BLaER1 treated with 17β-estradiol and CSF1 and Interleukin-3, amounts not matched to agents 10 nM and 100 nM (cell line): Measurements from ENCODE around the gene ANKRD34A.

ENCODE experiments used
- H3K27ac ChIP-seq, 11 experiments: shearing (Covaris generic); formaldehyde crosslinking; 2 replicates each; pipeline ENCODE4 v1.8.1; 2022
- H3K27me3 ChIP-seq, 11 experiments: shearing (Covaris generic); formaldehyde crosslinking; 2 replicates each; pipeline ENCODE4 v1.8.1; 2022
- H3K36me3 ChIP-seq, 11 experiments: shearing (Covaris generic); formaldehyde crosslinking; 2 replicates each; pipeline ENCODE4 v1.8.1; 2022
- H3K4me1 ChIP-seq, 10 experiments: shearing (Covaris generic); formaldehyde crosslinking; 2 replicates each; pipeline ENCODE4 v1.8.1; 2022
- H3K4me2 ChIP-seq, 11 experiments: shearing (Covaris generic); formaldehyde crosslinking; 2 replicates each; pipeline ENCODE4 v1.8.1; 2022
- H3K4me3 ChIP-seq, 10 experiments: shearing (Covaris generic); formaldehyde crosslinking; 2 replicates each; pipeline ENCODE4 v1.8.1; 2022
- H3K9ac ChIP-seq, 11 experiments: shearing (Covaris generic); formaldehyde crosslinking; 2 replicates each; pipeline ENCODE4 v1.8.1; 2022
- H3K9me3 ChIP-seq, 11 experiments: shearing (Covaris generic); formaldehyde crosslinking; replicated peaks in 1 of 11; 2 replicates each; pipeline ENCODE4 v1.8.1; 2022
- H4K20me1 ChIP-seq, 11 experiments: shearing (Covaris generic); formaldehyde crosslinking; 2 replicates each; pipeline ENCODE4 v1.8.1; 2022
- Cebpa-rat ChIP-seq, 11 experiments: shearing (Covaris generic); IDR thresholded peaks; 2 replicates each; pipeline ENCODE4 v1.8.1; 2022

The ANKRD34A gene

DNA sequence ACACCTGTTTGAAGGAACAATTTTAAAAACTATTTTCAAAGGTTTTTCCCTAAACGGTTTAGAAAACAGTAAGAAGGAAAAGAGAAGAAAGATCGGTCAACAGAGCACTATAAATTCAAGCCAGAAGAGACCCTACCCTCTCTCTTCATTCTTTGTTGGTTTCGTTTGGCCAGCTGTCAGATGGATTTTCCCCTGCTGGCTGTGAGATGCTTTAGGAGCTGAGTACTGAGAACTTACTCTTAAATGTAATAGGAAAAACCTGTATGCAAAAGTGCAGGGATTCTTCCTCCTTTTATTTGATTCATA is 33.3 kb upstream of the ANKRD34A start:
- H3K27ac ChIP-seq, result peak overlapping the region; percentile 77 to 95 (median 89)
- H3K4me2 ChIP-seq, result peak overlapping the region; percentile 84 to 98 (median 94)
- H3K36me3 ChIP-seq, result peaks cover 25 to 30% (median 27%) of the 10 kb centered on the region in 11 experiments
- H3K27me3 ChIP-seq, result no peaks in the 10 kb centered on the region
- H4K20me1 ChIP-seq, result peaks cover 24 to 36% (median 33%) of the 10 kb centered on the region in 11 experiments
- TF ChIP-seq Cebpa-rat (IDR thresholded peaks at IDR 0.05), result no peak
- peak overlapping the region; percentile 85 to 99 (median 90); a peak in 19 of 20 replicates for H3K4me3 ChIP-seq
- peaks cover 53 to 60% (median 57%) of the 10 kb centered on the region in 10 experiments for H3K4me1 ChIP-seq
- no peaks in the 10 kb centered on the region for H3K9me3 ChIP-seq
- H3K9ac ChIP-seq, result peak overlapping the region; percentile 88 to 95 (median 89); a peak in 20 of 22 replicates

DNA sequence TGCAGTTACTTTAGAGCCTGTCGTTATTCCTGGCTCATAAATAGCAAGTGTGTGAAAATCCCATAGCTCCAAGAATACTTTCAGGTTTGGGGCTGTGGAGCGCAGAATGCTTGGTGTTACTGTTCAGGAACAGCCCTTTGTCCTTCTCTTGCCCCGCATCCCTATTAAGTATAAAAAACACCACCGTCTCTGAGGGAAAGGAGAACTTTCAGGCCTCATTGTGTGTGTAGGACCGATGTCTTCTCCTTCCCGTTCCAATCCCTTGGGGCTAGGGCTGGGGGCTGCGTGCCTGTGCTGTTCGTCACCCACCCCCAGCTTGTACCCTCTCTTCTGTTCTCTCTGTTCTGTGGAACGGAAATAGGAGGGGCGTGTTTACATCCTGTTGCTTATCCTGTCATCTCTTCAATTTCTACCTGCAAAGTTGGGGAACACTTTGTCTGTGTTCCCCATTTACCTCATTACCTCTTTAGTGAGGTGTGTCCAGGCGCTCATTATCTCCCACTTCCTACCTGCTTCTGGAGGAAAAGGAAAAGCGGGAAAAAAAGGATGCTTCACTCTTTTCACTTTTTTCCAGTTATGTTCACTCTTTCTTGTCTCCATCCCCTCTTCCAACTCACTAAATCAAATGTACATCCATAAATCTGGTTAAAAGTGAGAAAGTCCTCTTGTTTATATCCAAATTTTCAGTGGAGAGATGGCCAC is 32.8 kb upstream of the ANKRD34A start:
- Histone ChIP-seq H3K4me2 (peak overlapping the region; percentile 84 to 98 (median 94)), H3K4me3 (peak overlapping the region; percentile 85 to 99 (median 90)), H3K36me3 (peaks cover 29 to 35% (median 32%) of the 10 kb centered on the region in 11 experiments), H3K9me3 (no peaks in the 10 kb centered on the region), H3K4me1 (peaks cover 58 to 65% (median 62%) of the 10 kb centered on the region in 10 experiments), H3K27me3 (no peaks in the 10 kb centered on the region), H4K20me1 (peaks cover 28 to 41% (median 37%) of the 10 kb centered on the region in 11 experiments), H3K27ac (peak overlapping the region; percentile 77 to 95 (median 89)), H3K9ac (peak overlapping the region; percentile 88 to 95 (median 89))
- no peak for TF ChIP-seq Cebpa-rat (IDR thresholded peaks at IDR 0.05)

DNA sequence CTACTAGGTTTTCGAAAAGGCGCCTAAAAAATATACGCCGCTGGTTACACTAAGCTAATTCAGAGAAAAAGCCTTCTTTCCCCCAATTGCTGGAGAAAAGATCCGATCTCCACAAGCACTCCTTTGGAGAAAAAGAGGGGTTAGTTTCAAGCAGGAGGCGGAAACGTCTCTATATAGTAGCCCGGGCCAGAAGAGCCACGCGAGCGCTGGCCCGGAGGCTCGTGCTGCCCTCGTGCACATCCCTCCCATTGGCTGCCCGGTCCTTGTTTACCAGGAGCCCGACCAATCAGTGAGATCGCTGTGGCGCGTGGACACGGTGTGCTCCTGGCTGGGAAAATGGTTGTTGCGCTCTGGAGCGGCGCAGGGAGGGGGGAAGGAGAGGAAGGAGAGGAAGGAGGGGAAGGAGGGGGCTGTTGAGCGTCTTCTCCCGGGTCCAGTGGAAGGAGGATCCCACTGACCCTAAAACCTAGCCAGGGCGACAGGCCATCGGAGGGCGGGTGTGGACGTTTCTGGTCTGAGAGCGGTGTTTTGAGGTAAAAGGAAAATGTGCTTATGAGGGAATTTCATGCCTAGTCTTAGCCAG is 32.1 kb upstream of the ANKRD34A start, which contains the start of gene TXNIP:
TSS of gene TXNIP (minus strand) at position 147 of the 583 bp plus-strand sequence. CDS start 313 bp downstream, outside the sequence.
- Histone ChIP-seq H3K4me1 (peaks cover 63 to 69% (median 65%) of the 10 kb centered on the region in 10 experiments), H3K27ac (peak within 1 kb of the TSS; percentile 77 to 95 (median 89)), H3K9ac (peak within 1 kb of the TSS; percentile 88 to 95 (median 89)), H3K4me2 (peak within 1 kb of the TSS; percentile 84 to 98 (median 94)), H4K20me1 (peaks cover 28 to 47% (median 37%) of the 10 kb centered on the region in 11 experiments), H3K27me3 (no peaks in the 10 kb centered on the region), H3K36me3 (peaks cover 29 to 41% (median 35%) of the 10 kb centered on the region in 11 experiments), H3K4me3 (peak within 1 kb of the TSS; percentile 85 to 99 (median 90)), H3K9me3 (no peaks in the 10 kb centered on the region)
- no peak for TF ChIP-seq Cebpa-rat (IDR thresholded peaks at IDR 0.05)

GRCh38 chr1:145995964-145996432 is 31.6 kb upstream of the ANKRD34A start:
- Histone ChIP-seq H3K27ac (peak overlapping the region; percentile 77 to 95 (median 89)), H3K27me3 (no peaks in the 10 kb centered on the region), H3K4me3 (peak overlapping the region; percentile 85 to 99 (median 90)), H4K20me1 (peaks cover 28 to 52% (median 37%) of the 10 kb centered on the region in 11 experiments), H3K36me3 (peaks cover 29 to 41% (median 35%) of the 10 kb centered on the region in 11 experiments), H3K4me1 (peaks cover 59 to 69% (median 65%) of the 10 kb centered on the region in 10 experiments), H3K9ac (peak overlapping the region; percentile 88 to 95 (median 89)), H3K4me2 (peak overlapping the region; percentile 84 to 98 (median 94); a peak in 21 of 22 replicates), H3K9me3 (no peaks in the 10 kb centered on the region)
- no peak for TF ChIP-seq Cebpa-rat (IDR thresholded peaks at IDR 0.05)

- Histone ChIP-seq H3K9me3 (no peaks in the 10 kb centered on the region), H4K20me1 (peaks cover 28 to 57% (median 37%) of the 10 kb centered on the region in 11 experiments), H3K27ac (peak overlapping the region; percentile 77 to 95 (median 89)), H3K4me1 (peaks cover 59 to 75% (median 64%) of the 10 kb centered on the region in 10 experiments), H3K4me3 (peak overlapping the region; percentile 85 to 99 (median 90)), H3K27me3 (no peaks in the 10 kb centered on the region), H3K4me2 (peak overlapping the region; percentile 84 to 98 (median 94)), H3K9ac (peak overlapping the region; percentile 88 to 95 (median 89)), H3K36me3 (peaks cover 29 to 41% (median 35%) of the 10 kb centered on the region in 11 experiments)
- TF ChIP-seq Cebpa-rat (IDR thresholded peaks at IDR 0.05), result no peak
These were observed 30.9 kb upstream of the ANKRD34A start for GRCh38 chr1:145995148-145995881.

GRCh38 chr1:145994391-145995120 is 30.2 kb upstream of the ANKRD34A start:
- Histone ChIP-seq H3K27ac (peak overlapping the region in 10 of 11 experiments; percentile 86 to 95 (median 90); a peak in 15 of 22 replicates), H3K4me3 (peak overlapping the region; percentile 85 to 99 (median 90)), H4K20me1 (peaks cover 28 to 57% (median 37%) of the 10 kb centered on the region in 11 experiments), H3K27me3 (no peaks in the 10 kb centered on the region), H3K4me1 (peaks cover 52 to 71% (median 57%) of the 10 kb centered on the region in 10 experiments), H3K36me3 (peaks cover 29 to 41% (median 35%) of the 10 kb centered on the region in 11 experiments), H3K9ac (peak overlapping the region; percentile 88 to 95 (median 89)), H3K9me3 (no peaks in the 10 kb centered on the region), H3K4me2 (peak overlapping the region; percentile 84 to 98 (median 94))
- TF ChIP-seq Cebpa-rat (IDR thresholded peaks at IDR 0.05), result no peak

- TF ChIP-seq Cebpa-rat (IDR thresholded peaks at IDR 0.05), result no peak
- Histone ChIP-seq H3K4me3 (peak overlapping the region; percentile 85 to 99 (median 90)), H3K9me3 (no peaks in the 10 kb centered on the region), H3K4me2 (peak overlapping the region; percentile 84 to 98 (median 94)), H3K9ac (peak overlapping the region; percentile 88 to 95 (median 89)), H3K27me3 (no peaks in the 10 kb centered on the region), H3K4me1 (peaks cover 45 to 67% (median 50%) of the 10 kb centered on the region in 10 experiments), H4K20me1 (peaks cover 28 to 57% (median 37%) of the 10 kb centered on the region in 11 experiments), H3K27ac (peak overlapping the region in 4 of 11 experiments; percentile 43 to 92 (median 89); a peak in 3 of 22 replicates), H3K36me3 (peaks cover 29 to 41% (median 35%) of the 10 kb centered on the region in 11 experiments)
These were observed 29.4 kb upstream of the ANKRD34A start for GRCh38 chr1:145993618-145994390.
